H1 (cell line): ENCODE results near the gene MRPL32. TPM values are rescaled to one million over a fixed set of nuclear protein-coding genes. Genes with fewer than 3 reads are reported as not detected.

Experiments
- CTCF ChIA-PET: fragments of 300-600 bp; sonication (Branson Sonifier 250); formaldehyde crosslinking; loops from one replicate; lab custom pipeline; 2021; ENCODE audit not compliant: partially characterized antibody; lab: Charles Lee
- POLR2A ChIA-PET: fragments of 300-600 bp; sonication (Branson Sonifier 250); formaldehyde crosslinking; loops from one replicate; lab custom pipeline; 2021; ENCODE audit warnings: inconsistent platforms; ENCODE audit not compliant: partially characterized antibody; lab: Charles Lee
- DNase-seq, 2 experiments: peaks; one replicate each; pipeline versions ENCODE4 v3.0.0 to v3.0.0-alpha.2; 2010 to 2022; ENCODE audit warnings: low spot score in 2 of 2, low read depth in 1 of 2, mixed read lengths in 1 of 2
- FAIRE-seq: peaks from 2 replicates; lab custom pipeline; 2011; peaks lifted over from hg19 to GRCh38; lab: Jason Lieb, UNC
- H2AFZ ChIP-seq: 2 replicates; pipeline ENCODE4 v1.8.1; 2012; ENCODE audit warnings: low read length, inconsistent platforms
- H2AK5ac ChIP-seq: 2 replicates; pipeline ENCODE4 v1.6.1; 2013; ENCODE audit warnings: low read depth, low read length
- H2BK120ac ChIP-seq: replicated peaks from 2 replicates; pipeline ENCODE3; 2013; ENCODE audit warnings: low read depth, low read length, inconsistent platforms
- H2BK12ac ChIP-seq: 2 replicates; pipeline ENCODE4 v1.6.1; 2013; ENCODE audit warnings: low read depth, low read length
- H2BK15ac ChIP-seq: 2 replicates; pipeline ENCODE4 v1.6.1; 2013; ENCODE audit warnings: low read length
- H2BK20ac ChIP-seq: 2 replicates; pipeline ENCODE4 v1.6.1; 2013; ENCODE audit warnings: low read length
- H2BK5ac ChIP-seq: 2 replicates; pipeline ENCODE4 v1.6.1; 2013; ENCODE audit warnings: low read depth, low read length
- H3K14ac ChIP-seq: 2 replicates; pipeline ENCODE4 v1.6.1; 2013; ENCODE audit warnings: inconsistent platforms; ENCODE audit not compliant: insufficient read length
- H3K18ac ChIP-seq: 2 replicates; pipeline ENCODE4 v1.6.1; 2013; ENCODE audit warnings: low read length; ENCODE audit errors: extremely low read depth
- H3K23ac ChIP-seq: 2 replicates; pipeline ENCODE4 v1.6.1; 2013; ENCODE audit warnings: inconsistent platforms; ENCODE audit not compliant: insufficient read length
- H3K23me2 ChIP-seq: 2 replicates; pipeline ENCODE4 v1.6.1; 2013; ENCODE audit warnings: low read depth, low read length
- H3K27ac ChIP-seq: 2 replicates; pipeline ENCODE4 v1.6.1; 2011; ENCODE audit warnings: low read depth, low read length, inconsistent platforms
- H3K27me3 ChIP-seq, 4 experiments: replicated peaks in 1 of 4; 1 replicate in 1 of 4; 2 replicates in 3 of 4; pipeline versions ENCODE4 v1.6.1 to v1.8.1; 2011 to 2013; ENCODE audit warnings: low read length in 3 of 4, mild to moderate bottlenecking in 3 of 4, inconsistent platforms in 2 of 4, mixed read lengths in 2 of 4, moderate library complexity in 1 of 4; ENCODE audit not compliant: control insufficient read depth in 3 of 4, insufficient read depth in 3 of 4; ENCODE audit errors: extremely low read depth in 1 of 4
- H3K36me3 ChIP-seq, 4 experiments: 2 replicates each; pipeline versions ENCODE4 v1.6.1 to v1.8.1; 2011 to 2013; ENCODE audit warnings: mild to moderate bottlenecking in 4 of 4, low read length in 3 of 4, moderate library complexity in 2 of 4, control low read depth in 1 of 4, inconsistent platforms in 1 of 4; ENCODE audit not compliant: insufficient read depth in 4 of 4, control insufficient read depth in 2 of 4
- H3K4ac ChIP-seq: replicated peaks from 2 replicates; pipeline ENCODE3; 2013; ENCODE audit warnings: low read length, low read depth, mixed read lengths, inconsistent platforms; ENCODE audit not compliant: insufficient read length
- H3K4me1 ChIP-seq, 4 experiments: replicated peaks in 1 of 4; 1 replicate in 1 of 4; 2 replicates in 3 of 4; pipeline versions ENCODE4 v1.6.1 to v1.8.1; 2011 to 2013; ENCODE audit warnings: low read length in 3 of 4, inconsistent platforms in 2 of 4, mixed read lengths in 1 of 4; ENCODE audit not compliant: insufficient read depth in 4 of 4, control insufficient read depth in 3 of 4
- H3K4me2 ChIP-seq, 2 experiments: 2 replicates each; pipeline versions ENCODE4 v1.6.1 to v1.8.1; 2011 to 2013; ENCODE audit warnings: low read depth in 2 of 2, low read length in 2 of 2, control low read depth in 1 of 2, inconsistent platforms in 1 of 2, mild to moderate bottlenecking in 1 of 2; ENCODE audit not compliant: insufficient read depth in 1 of 2
- H3K4me3 ChIP-seq, 4 experiments: fragments of 200-600, 300-600 bp in 1 of 4; sonication (generic), shearing (Covaris generic), sonication (Bioruptor Twin) in 1 of 4; 2 replicates each; pipeline versions ENCODE4 v1.5.1 to v1.8.1; 2011 to 2016; ENCODE audit warnings: low read length in 4 of 4, low read depth in 3 of 4, control low read depth in 2 of 4, inconsistent platforms in 2 of 4, mild to moderate bottlenecking in 2 of 4, mixed read lengths in 1 of 4, moderate library complexity in 1 of 4; ENCODE audit not compliant: insufficient read depth in 2 of 4; ENCODE audit errors: extremely low read depth in 1 of 4
- H3K56ac ChIP-seq: replicated peaks from 2 replicates; pipeline ENCODE3; 2013; ENCODE audit warnings: low read depth, mild to moderate bottlenecking, mixed read lengths, low read length, inconsistent platforms; ENCODE audit not compliant: insufficient read length
- H3K79me1 ChIP-seq: 2 replicates; pipeline ENCODE4 v1.6.1; 2013; ENCODE audit warnings: low read depth, low read length, control low read depth
- H3K79me2 ChIP-seq, 2 experiments: 2 replicates each; pipeline versions ENCODE4 v1.6.1 to v1.8.1; 2012 to 2013; ENCODE audit warnings: low read length in 2 of 2, mild to moderate bottlenecking in 2 of 2, inconsistent platforms in 1 of 2; ENCODE audit not compliant: insufficient read depth in 2 of 2, control insufficient read depth in 1 of 2
- H3K9ac ChIP-seq, 4 experiments: replicated peaks in 1 of 4; 1 replicate in 1 of 4; 2 replicates in 3 of 4; pipeline versions ENCODE4 v1.6.1 to v1.8.1; 2011 to 2013; ENCODE audit warnings: low read depth in 3 of 4, low read length in 3 of 4, control low read depth in 2 of 4, mild to moderate bottlenecking in 2 of 4, moderate library complexity in 2 of 4, inconsistent platforms in 1 of 4; ENCODE audit errors: extremely low read depth in 1 of 4
- H3K9me3 ChIP-seq, 2 experiments: 2 replicates each; pipeline versions ENCODE4 v1.6.1 to v1.8.1; 2012 to 2013; ENCODE audit warnings: mild to moderate bottlenecking in 2 of 2, moderate library complexity in 2 of 2, control low read depth in 1 of 2, inconsistent platforms in 1 of 2, low read depth in 1 of 2, low read length in 1 of 2, mixed read lengths in 1 of 2; ENCODE audit not compliant: insufficient read depth in 2 of 2
- H4K20me1 ChIP-seq, 2 experiments: replicated peaks in 1 of 2; 2 replicates each; pipeline versions ENCODE3 to v1.8.1; 2011 to 2013; ENCODE audit warnings: inconsistent platforms in 2 of 2, low read length in 2 of 2, mild to moderate bottlenecking in 1 of 2; ENCODE audit not compliant: insufficient read depth in 2 of 2, control insufficient read depth in 1 of 2
- H4K5ac ChIP-seq: 2 replicates; pipeline ENCODE4 v1.6.1; 2013; ENCODE audit warnings: low read length, low read depth, mixed read lengths, inconsistent platforms; ENCODE audit not compliant: insufficient read length
- H4K8ac ChIP-seq: 2 replicates; pipeline ENCODE4 v1.8.0; 2013; ENCODE audit warnings: mild to moderate bottlenecking, moderate library complexity, low read length, inconsistent platforms; ENCODE audit not compliant: insufficient read depth; ENCODE audit errors: extremely low read depth
- H4K91ac ChIP-seq: replicated peaks from 2 replicates; pipeline ENCODE3; 2013; ENCODE audit warnings: low read length, mixed read lengths, inconsistent platforms; ENCODE audit not compliant: insufficient read length
- ATF2 ChIP-seq: IDR thresholded peaks from 2 replicates; pipeline ENCODE4 v1.6.1; 2012; ENCODE audit warnings: low read length, inconsistent platforms
- E2F6 ChIP-seq: IDR thresholded peaks from 2 replicates; pipeline ENCODE4 v1.6.1; 2012; ENCODE audit warnings: inconsistent platforms
- RXRA ChIP-seq: IDR thresholded peaks from 2 replicates; pipeline ENCODE4 v1.6.1; 2011; ENCODE audit warnings: low read depth, mild to moderate bottlenecking, low read length, moderate library complexity; ENCODE audit not compliant: insufficient read depth
- WGBS, 2 experiments: shearing (Covaris generic) in 1 of 2; methylation state at CpG; one replicate each; pipeline versions ENCODE4 v1.1.6 to v1.1.7; 2013 to 2015; ENCODE audit warnings: low lambda C conversion rate in 2 of 2, mixed read lengths in 2 of 2, inconsistent platforms in 1 of 2, low coverage in 1 of 2, missing lambda C conversion rate in 1 of 2; ENCODE audit not compliant: insufficient replicate concordance in 2 of 2, insufficient coverage in 1 of 2, insufficient read length in 1 of 2; ENCODE audit errors: extremely low coverage in 1 of 2, missing lambda C conversion rate in 1 of 2; 5-methylcytosine and 5-hydroxymethylcytosine counted together
- polyA plus RNA-seq, 7 experiments: library from polyadenylated mRNA; depleted of rRNA in 3 of 7; stranded (reverse) in 5 of 7; unstranded in 2 of 7; fragments of >200 nt in 5 of 7; fragments of 200-250 nt in 2 of 7; gene quantifications; 1 replicate in 5 of 7; 2 replicates in 1 of 7; 4 replicates in 1 of 7; pipeline versions ENCODE4 v1.2.1 to v1.2.3, GENCODE V29; 2011 to 2013; ENCODE audit warnings: missing spikeins in 2 of 7, mixed read lengths in 2 of 7
- total RNA-seq: library from RNA; stranded (reverse); fragmentation: NEBNext Ultra II Directional; extraction: Animal tissue kit (Norgen Biotek cat#: 25700); gene quantifications from 2 replicates; pipeline ENCODE4 v1.2.1, GENCODE V29; 2021

Gene MRPL32
- total and polyA plus RNA-seq, 2 of the 8 experiments (the other 6 are each of a cell fraction or from before 2014, with no cell fraction given) = 50.9 to 97.2 TPM

- CTCF ChIA-PET = interaction anchor here (0.6 to 1.4 kb wide), 5 partner anchors 11 to 400 kb away, joined by 3 to 5 read pairs (median 3); no protein-coding TSS in a partner anchor
Measured at GRCh38 chr7:42953994-42954393, 21.8 kb downstream of the MRPL32 start.

More at GRCh38 chr7:42953994-42954393, 21.8 kb downstream of the MRPL32 start:
- no peak for DNase-seq
- no peak overlapping the region for H2BK20ac ChIP-seq
- H3K36me3 ChIP-seq = no peaks in the 10 kb centered on the region
- WGBS, 2 experiments = 66% methylated on average over 3 of the region's 4 CpGs; no CpG with 5 or more reads in 1 of the 2 experiments
- H4K8ac ChIP-seq = no peak overlapping the region
- no peak overlapping the region for H4K91ac ChIP-seq
- H4K20me1 ChIP-seq = no peaks in the 10 kb centered on the region
- TF ChIP-seq E2F6 = no peak
- no peak for TF ChIP-seq RXRA
- no peak for TF ChIP-seq ATF2
- H2BK12ac ChIP-seq = no peak overlapping the region
- no peak overlapping the region for H2BK15ac ChIP-seq
- H3K9me3 ChIP-seq = peaks cover 9 to 16% of the 10 kb centered on the region in 2 experiments; a peak in 3 of 4 replicates
- no peak overlapping the region for H2BK120ac ChIP-seq
- H3K79me2 ChIP-seq = no peaks in the 10 kb centered on the region
- no peak overlapping the region for H3K56ac ChIP-seq
- no peak overlapping the region for H3K4ac ChIP-seq
- H3K23me2 ChIP-seq = no peaks in the 10 kb centered on the region
- H2BK5ac ChIP-seq = no peak overlapping the region
- H2AFZ ChIP-seq = no peak overlapping the region
- no peak overlapping the region for H3K23ac ChIP-seq
- no peak overlapping the region for H3K18ac ChIP-seq
- H3K9ac ChIP-seq = no peak overlapping the region
- no peak for FAIRE-seq
- POLR2A ChIA-PET = interaction anchor here (0.7 to 1.0 kb wide), 2 partner anchors 19 kb away, joined by 3 to 4 read pairs; no protein-coding TSS in a partner anchor
- no peaks in the 10 kb centered on the region for H3K79me1 ChIP-seq
- no peak overlapping the region for H3K4me3 ChIP-seq
- H3K27me3 ChIP-seq = no peaks in the 10 kb centered on the region
- H3K14ac ChIP-seq = no peak overlapping the region
- H4K5ac ChIP-seq = no peak overlapping the region
- no peaks in the 10 kb centered on the region for H3K4me1 ChIP-seq
- no peak overlapping the region for H3K27ac ChIP-seq
- no peak overlapping the region for H3K4me2 ChIP-seq
- H2AK5ac ChIP-seq = no peak overlapping the region
